22Rv1 (cell line): ENCODE data around the gene NAV2.

Source experiments
- H3K27ac ChIP-seq: fragments of 450-650 bp; 2 replicates; pipeline ENCODE4 v1.5.1; 2017
- CTCF ChIP-seq: fragments of 450-650 bp; IDR thresholded peaks from 2 replicates; pipeline ENCODE4 v1.5.1; 2017; ENCODE audit warnings: mild to moderate bottlenecking
- ZFX ChIP-seq: fragments of 450-650 bp; IDR thresholded peaks from 2 replicates; pipeline ENCODE4 v1.6.1; 2017; ENCODE audit warnings: antibody characterized with exemption, borderline replicate concordance

NAV2 gene

DNA sequence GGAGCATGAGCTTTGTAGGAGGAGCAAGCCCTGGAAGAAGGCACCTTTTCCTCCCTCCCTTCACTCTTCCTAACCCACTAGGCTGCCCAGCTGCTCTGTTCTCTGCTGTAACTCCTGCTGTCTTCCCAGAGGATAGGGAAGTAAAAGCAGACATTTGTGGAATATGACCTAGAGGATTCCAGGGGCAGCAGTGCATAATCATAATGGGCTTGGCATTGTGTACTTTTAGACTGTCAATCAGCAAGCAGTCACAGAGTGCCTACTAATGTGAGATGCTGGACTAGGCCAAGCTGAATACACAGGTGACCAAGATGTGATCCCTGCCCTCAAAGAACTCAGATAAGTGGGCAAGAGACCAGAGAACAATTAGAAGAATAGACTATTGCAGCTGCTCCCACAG is 133.0 kb downstream of the NAV2 start:
- no peak overlapping the region for H3K27ac ChIP-seq
- TF ChIP-seq CTCF, result no peak
- TF ChIP-seq ZFX, result no peak

GRCh38 chr11:19846654-19847305 is 134.1 kb downstream of the NAV2 start:
- TF ChIP-seq CTCF (no peak), ZFX (no peak)
- H3K27ac ChIP-seq, result no peak overlapping the region

DNA sequence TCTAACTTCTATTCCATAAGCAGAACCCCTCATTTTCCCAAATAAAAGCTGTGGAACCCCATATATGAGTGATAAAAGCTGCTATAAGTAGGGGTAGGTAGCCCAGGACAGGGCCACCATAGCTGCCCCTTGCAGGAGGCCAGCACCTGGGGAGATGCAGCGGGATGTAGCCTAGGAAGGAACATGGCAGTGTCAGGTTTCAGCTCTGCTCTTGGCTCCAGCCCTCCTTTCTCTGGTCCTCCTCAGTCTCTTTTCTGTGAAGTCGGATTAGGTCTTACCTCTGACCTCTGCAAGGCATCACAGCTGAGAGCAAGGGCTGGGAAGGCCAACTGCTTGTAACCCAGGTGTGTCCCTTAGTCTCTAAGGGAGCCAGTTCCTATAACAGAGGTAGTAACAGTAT is 135.6 kb downstream of the NAV2 start:
- H3K27ac ChIP-seq, result no peak overlapping the region
- TF ChIP-seq CTCF, result no peak

- H3K27ac ChIP-seq, result no peak overlapping the region
- TF ChIP-seq ZFX, result no peak
- TF ChIP-seq CTCF, result no peak
These were observed 136.6 kb downstream of the NAV2 start for GRCh38 chr11:19849107-19849789.

DNA sequence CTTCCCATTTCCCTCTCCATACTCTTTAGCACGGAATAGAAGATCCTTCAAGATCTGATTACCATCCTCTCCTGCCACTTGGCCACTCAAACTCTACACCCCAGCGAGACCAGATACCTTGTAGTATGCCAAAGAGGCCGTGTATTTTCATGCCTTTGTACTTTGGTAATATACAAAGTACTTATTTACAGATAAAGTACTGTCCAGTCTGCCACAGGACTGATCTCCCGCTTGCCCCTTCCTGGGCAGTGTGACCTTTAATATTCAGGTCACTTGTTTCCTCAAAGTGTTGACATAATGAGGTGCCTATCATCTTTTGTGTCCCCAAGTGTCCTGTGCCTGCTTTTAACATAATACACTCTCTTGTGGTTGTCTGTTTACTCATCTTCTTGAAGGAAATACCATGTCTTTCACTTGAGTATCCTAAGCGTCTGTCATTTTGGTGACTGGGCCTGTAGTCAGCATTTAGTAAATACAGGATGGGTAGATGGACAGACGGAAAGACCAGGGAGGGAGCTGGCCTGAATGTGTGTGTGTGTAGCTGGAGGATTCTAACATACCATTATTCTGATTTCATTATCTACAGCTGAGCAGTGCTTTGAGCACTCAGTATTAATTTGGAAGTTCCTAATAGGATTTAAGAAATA is 137.4 kb downstream of the NAV2 start:
- TF ChIP-seq CTCF (no peak), ZFX (no peak)
- no peak overlapping the region for H3K27ac ChIP-seq

DNA sequence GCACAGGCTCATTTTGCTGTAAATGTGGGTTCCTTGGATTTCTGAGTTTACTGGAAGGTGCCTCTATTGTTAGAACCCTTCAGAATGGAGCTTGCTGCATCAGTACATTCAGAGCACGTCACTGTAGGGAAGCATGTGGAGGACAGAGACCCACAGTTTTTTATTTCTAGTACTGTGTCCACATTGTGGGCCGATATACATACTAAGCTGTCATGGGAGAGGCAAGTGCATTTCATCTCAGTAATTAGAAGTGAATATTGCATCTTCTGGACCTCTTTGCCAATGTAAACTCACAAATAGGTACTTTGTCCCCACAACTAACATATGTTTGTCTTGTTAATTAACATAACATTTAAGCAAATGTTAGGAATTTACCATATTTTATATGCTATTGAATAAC is 139.7 kb downstream of the NAV2 start:
- no peak overlapping the region for H3K27ac ChIP-seq
- TF ChIP-seq ZFX, result no peak

DNA sequence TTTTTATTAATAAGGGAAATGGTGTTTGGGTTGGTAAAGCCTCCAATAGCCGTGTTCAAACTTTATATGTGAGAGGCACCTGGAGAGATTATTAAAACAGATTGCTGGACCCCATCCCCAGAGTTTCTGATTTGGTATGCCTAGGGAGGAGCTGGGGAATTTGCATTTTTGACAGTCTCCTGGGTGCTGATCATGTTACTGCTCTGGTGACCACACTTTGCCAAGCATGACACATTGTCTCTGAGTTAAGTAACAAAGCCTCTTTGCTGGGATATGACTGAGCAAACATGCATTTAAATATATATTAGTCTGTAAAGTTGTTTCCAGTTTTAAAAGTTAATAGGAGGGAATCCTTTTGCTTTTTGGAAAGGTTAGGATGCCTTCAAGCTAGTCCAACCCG is 140.4 kb downstream of the NAV2 start:
- no peak for TF ChIP-seq CTCF
- TF ChIP-seq ZFX, result no peak
- H3K27ac ChIP-seq, result no peak overlapping the region
